ENCODE measurements around the gene PGAM4. TPM values are rescaled to one million over a fixed set of nuclear protein-coding genes. Genes with fewer than 3 reads are reported as not detected.
"Not testable (repeated sequence)": the region's sequence is repeated elsewhere in the genome, so short reads cannot be mapped to it uniquely, and the experiment has no call there.

Gene PGAM4
- total RNA-seq, 1 donor, result not detected

- Histone ChIP-seq H3K4me3 (ENCODE audit: low read length) (no peak overlapping the region), H3K4me1 (ENCODE audit: insufficient read depth, low read length) (peaks cover 9% of the 10 kb centered on the region), H3K27me3 (ENCODE audit: insufficient read depth, low read length) (no peaks in the 10 kb centered on the region), H3K9me3 (ENCODE audit: low read depth, low read length) (no peaks in the 10 kb centered on the region)
Observed at GRCh38 chrX:77945910-77946545, 23.4 kb downstream of the PGAM4 start.

GRCh38 chrX:77945031-77945430, 24.4 kb downstream of the PGAM4 start:
- not testable (repeated sequence) for H3K27me3 ChIP-seq (ENCODE audit: insufficient read depth, low read length); H3K9me3 ChIP-seq (ENCODE audit: low read depth, low read length); H3K4me1 ChIP-seq (ENCODE audit: insufficient read depth, low read length); H3K4me3 ChIP-seq (ENCODE audit: low read length)

GRCh38 chrX:77938083-77938680, 31.3 kb downstream of the PGAM4 start:
- Histone ChIP-seq H3K4me1 (ENCODE audit: insufficient read depth, low read length) (peaks cover 14% of the 10 kb centered on the region), H3K27me3 (ENCODE audit: insufficient read depth, low read length) (no peaks in the 10 kb centered on the region), H3K4me3 (ENCODE audit: low read length) (no peak overlapping the region), H3K9me3 (ENCODE audit: low read depth, low read length) (no peaks in the 10 kb centered on the region)

GRCh38 chrX:77937291-77937690, 32.1 kb downstream of the PGAM4 start:
- peaks cover 7% of the 10 kb centered on the region for H3K4me1 ChIP-seq (ENCODE audit: insufficient read depth, low read length)
- no peak overlapping the region for H3K4me3 ChIP-seq (ENCODE audit: low read length)
- no peaks in the 10 kb centered on the region for H3K27me3 ChIP-seq (ENCODE audit: insufficient read depth, low read length)
- H3K9me3 ChIP-seq (ENCODE audit: low read depth, low read length), result no peaks in the 10 kb centered on the region

GRCh38 chrX:77936299-77936698, 33.1 kb downstream of the PGAM4 start:
- Histone ChIP-seq H3K9me3 (ENCODE audit: low read depth, low read length) (no peaks in the 10 kb centered on the region), H3K4me1 (ENCODE audit: insufficient read depth, low read length) (peaks cover 5% of the 10 kb centered on the region), H3K4me3 (ENCODE audit: low read length) (no peak overlapping the region), H3K27me3 (ENCODE audit: insufficient read depth, low read length) (no peaks in the 10 kb centered on the region)

GRCh38 chrX:77935886-77936285, 33.6 kb downstream of the PGAM4 start:
- Histone ChIP-seq H3K9me3 (ENCODE audit: low read depth, low read length) (no peaks in the 10 kb centered on the region), H3K4me1 (ENCODE audit: insufficient read depth, low read length) (peaks cover 5% of the 10 kb centered on the region), H3K27me3 (ENCODE audit: insufficient read depth, low read length) (no peaks in the 10 kb centered on the region)

GRCh38 chrX:77930581-77930980, 38.9 kb downstream of the PGAM4 start:
- H3K4me3 ChIP-seq (ENCODE audit: low read length), result no peak overlapping the region
- no peaks in the 10 kb centered on the region for H3K27me3 ChIP-seq (ENCODE audit: insufficient read depth, low read length)
- peaks cover 7% of the 10 kb centered on the region for H3K4me1 ChIP-seq (ENCODE audit: insufficient read depth, low read length)
- H3K9me3 ChIP-seq (ENCODE audit: low read depth, low read length), result no peaks in the 10 kb centered on the region

More at GRCh38 chrX:77935886-77936285, 33.6 kb downstream of the PGAM4 start:
- no peak overlapping the region for H3K4me3 ChIP-seq (ENCODE audit: low read length)

GRCh38 chrX:77925764-77926163, 43.7 kb downstream of the PGAM4 start:
- H3K4me3 ChIP-seq (ENCODE audit: low read length), result no peak overlapping the region
- no peaks in the 10 kb centered on the region for H3K27me3 ChIP-seq (ENCODE audit: insufficient read depth, low read length)
- H3K4me1 ChIP-seq (ENCODE audit: insufficient read depth, low read length), result peaks cover 11% of the 10 kb centered on the region
- H3K9me3 ChIP-seq (ENCODE audit: low read depth, low read length), result no peaks in the 10 kb centered on the region

- Histone ChIP-seq H3K27me3 (ENCODE audit: insufficient read depth, low read length) (no peaks in the 10 kb centered on the region), H3K4me1 (ENCODE audit: insufficient read depth, low read length) (peaks cover 9% of the 10 kb centered on the region), H3K4me3 (ENCODE audit: low read length) (no peak overlapping the region), H3K9me3 (ENCODE audit: low read depth, low read length) (no peaks in the 10 kb centered on the region)
Observed at GRCh38 chrX:77924320-77924859, 45.0 kb downstream of the PGAM4 start.

GRCh38 chrX:77922787-77923186, 46.7 kb downstream of the PGAM4 start:
- peaks cover 19% of the 10 kb centered on the region for H3K4me1 ChIP-seq (ENCODE audit: insufficient read depth, low read length)
- no peaks in the 10 kb centered on the region for H3K27me3 ChIP-seq (ENCODE audit: insufficient read depth, low read length)
- H3K9me3 ChIP-seq (ENCODE audit: low read depth, low read length), result no peaks in the 10 kb centered on the region
- H3K4me3 ChIP-seq (ENCODE audit: low read length), result no peak overlapping the region

- H3K27me3 ChIP-seq (ENCODE audit: insufficient read depth, low read length); H3K4me3 ChIP-seq (ENCODE audit: low read length); H3K9me3 ChIP-seq (ENCODE audit: low read depth, low read length): not testable (repeated sequence)
- H3K4me1 ChIP-seq (ENCODE audit: insufficient read depth, low read length), result peaks cover 13% of the 10 kb centered on the region
Observed at GRCh38 chrX:77919370-77919769, 50.1 kb downstream of the PGAM4 start.

- Histone ChIP-seq H3K4me1 (ENCODE audit: insufficient read depth, low read length) (peaks cover 13% of the 10 kb centered on the region), H3K4me3 (ENCODE audit: low read length) (no peak overlapping the region), H3K9me3 (ENCODE audit: low read depth, low read length) (no peaks in the 10 kb centered on the region), H3K27me3 (ENCODE audit: insufficient read depth, low read length) (no peaks in the 10 kb centered on the region)
Observed at GRCh38 chrX:77918568-77918967, 50.9 kb downstream of the PGAM4 start.

Other genes starting within 250 kb of the PGAM4 start
- 46.6 TPM for gene ATRX, start 183.4 kb downstream of the PGAM4 start, total RNA-seq
- gene MAGT1, start 74.2 kb downstream of the PGAM4 start, total RNA-seq, result 63.2 TPM
- gene COX7B, start 70.2 kb downstream of the PGAM4 start, total RNA-seq, result 217 TPM
- gene ATP7A, start 58.9 kb downstream of the PGAM4 start, total RNA-seq, result 19.1 TPM
- 217 TPM for gene PGK1, start 134.6 kb upstream of the PGAM4 start, total RNA-seq
- 15.5 TPM for gene TAF9B, start 170.0 kb upstream of the PGAM4 start, total RNA-seq